B cell (primary cell): ENCODE measurements around the gene F12.

ENCODE experiments used
- EZH2 ChIP-seq: IDR thresholded peaks from 2 replicates; pipeline ENCODE4 v1.6.1; 2012; ENCODE audit warnings: borderline replicate concordance, low read depth, mild to moderate bottlenecking, moderate library complexity, low read length; ENCODE audit not compliant: insufficient read depth, poor library complexity, severe bottlenecking
- TF ChIP-seq, protein P1 (sequence below): fragments of 200-600 bp; IDR thresholded peaks from one replicate; pipeline ENCODE4 v1.8.0; 2022; ENCODE audit warnings: antibody characterized with exemption, mild to moderate bottlenecking

DNA sequence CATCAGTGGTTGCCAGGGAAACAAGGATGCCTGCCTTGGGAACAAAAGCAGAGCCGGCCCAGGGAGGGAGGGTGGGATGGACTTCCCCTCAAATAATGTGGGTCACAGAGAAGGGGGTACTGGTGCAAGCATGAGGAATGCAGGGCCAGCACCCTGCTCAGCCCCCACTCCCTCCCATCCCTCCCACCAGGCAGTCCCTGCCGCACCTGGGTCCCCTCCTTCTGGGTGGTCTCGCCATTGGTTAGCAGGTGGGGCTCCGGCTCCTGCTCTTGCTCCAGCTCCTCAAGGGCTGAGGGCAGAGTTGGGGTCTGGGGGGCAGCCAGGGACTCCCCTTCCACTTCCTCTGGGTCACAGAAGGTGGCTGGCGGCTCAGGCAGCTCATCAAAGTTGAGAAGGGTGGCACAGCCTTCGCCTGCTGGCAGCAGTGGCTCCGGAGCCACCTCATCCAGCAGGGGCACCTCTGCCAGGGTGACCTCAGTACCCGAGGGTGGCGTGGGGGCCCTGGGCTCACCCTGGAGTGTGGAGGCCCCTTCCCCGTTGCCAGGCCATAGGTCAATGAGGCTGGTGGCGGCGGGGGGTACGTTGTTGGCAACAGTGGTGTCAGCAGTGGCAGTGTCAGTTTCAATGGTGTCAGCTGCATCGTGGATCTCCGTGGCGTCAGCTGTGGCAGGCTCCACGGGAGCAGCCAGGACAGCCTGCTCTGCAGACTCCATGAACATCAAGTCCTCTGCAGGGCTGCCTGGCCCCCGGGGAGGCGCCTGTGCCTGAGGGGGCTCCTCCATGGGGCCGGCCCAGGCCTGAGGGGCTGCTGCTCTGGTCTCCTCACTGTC, 48.7 kb upstream of the F12 start:
- TF ChIP-seq, protein P1, sequence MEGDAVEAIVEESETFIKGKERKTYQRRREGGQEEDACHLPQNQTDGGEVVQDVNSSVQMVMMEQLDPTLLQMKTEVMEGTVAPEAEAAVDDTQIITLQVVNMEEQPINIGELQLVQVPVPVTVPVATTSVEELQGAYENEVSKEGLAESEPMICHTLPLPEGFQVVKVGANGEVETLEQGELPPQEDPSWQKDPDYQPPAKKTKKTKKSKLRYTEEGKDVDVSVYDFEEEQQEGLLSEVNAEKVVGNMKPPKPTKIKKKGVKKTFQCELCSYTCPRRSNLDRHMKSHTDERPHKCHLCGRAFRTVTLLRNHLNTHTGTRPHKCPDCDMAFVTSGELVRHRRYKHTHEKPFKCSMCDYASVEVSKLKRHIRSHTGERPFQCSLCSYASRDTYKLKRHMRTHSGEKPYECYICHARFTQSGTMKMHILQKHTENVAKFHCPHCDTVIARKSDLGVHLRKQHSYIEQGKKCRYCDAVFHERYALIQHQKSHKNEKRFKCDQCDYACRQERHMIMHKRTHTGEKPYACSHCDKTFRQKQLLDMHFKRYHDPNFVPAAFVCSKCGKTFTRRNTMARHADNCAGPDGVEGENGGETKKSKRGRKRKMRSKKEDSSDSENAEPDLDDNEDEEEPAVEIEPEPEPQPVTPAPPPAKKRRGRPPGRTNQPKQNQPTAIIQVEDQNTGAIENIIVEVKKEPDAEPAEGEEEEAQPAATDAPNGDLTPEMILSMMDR: peak; percentile 33
- no peak for TF ChIP-seq EZH2
